Liver (tissue), 9 donors: ENCODE measurements around the gene TERB1. TPM values are rescaled to one million over a fixed set of nuclear protein-coding genes. Genes with fewer than 3 reads are reported as not detected.

Experiments used
- DNase-seq: peaks from one replicate; pipeline ENCODE4 v3.0.0-alpha.2; 2017; ENCODE audit warnings: low spot score
- H3K27ac ChIP-seq, 2 donors: one replicate each; pipeline ENCODE4 v1.7.0; 2013; ENCODE audit warnings: inconsistent platforms in 2 of 2, low read length in 2 of 2, control low read depth in 1 of 2, low read depth in 1 of 2, mild to moderate bottlenecking in 1 of 2
- H3K27me3 ChIP-seq, 4 donors: one replicate each; pipeline versions ENCODE4 v1.6.1 to v1.7.0; 2013; ENCODE audit warnings: low read length in 3 of 4, inconsistent platforms in 1 of 4, mild to moderate bottlenecking in 1 of 4, moderate library complexity in 1 of 4; ENCODE audit not compliant: control insufficient read depth in 4 of 4, insufficient read depth in 4 of 4
- H3K36me3 ChIP-seq, 4 donors: one replicate each; pipeline versions ENCODE4 v1.6.1 to v1.7.0; 2013; ENCODE audit warnings: low read length in 3 of 4, mild to moderate bottlenecking in 3 of 4, low read depth in 1 of 4, moderate library complexity in 1 of 4; ENCODE audit not compliant: control insufficient read depth in 4 of 4, insufficient read depth in 3 of 4
- H3K4me1 ChIP-seq, 4 donors: one replicate each; pipeline versions ENCODE4 v1.6.1 to v1.7.0; 2013; ENCODE audit warnings: low read length in 3 of 4, mild to moderate bottlenecking in 3 of 4, moderate library complexity in 1 of 4; ENCODE audit not compliant: control insufficient read depth in 4 of 4, insufficient read depth in 4 of 4
- H3K4me3 ChIP-seq, 3 donors: one replicate each; pipeline versions ENCODE4 v1.6.1 to v1.7.0; 2013; ENCODE audit warnings: low read length in 3 of 3, control low read depth in 1 of 3, low read depth in 1 of 3, mild to moderate bottlenecking in 1 of 3
- H3K9ac ChIP-seq, 2 donors: one replicate each; pipeline ENCODE4 v1.7.0; 2013; ENCODE audit warnings: low read length in 2 of 2, mild to moderate bottlenecking in 2 of 2, moderate library complexity in 2 of 2, control low read depth in 1 of 2, low read depth in 1 of 2
- H3K9me3 ChIP-seq, 4 donors: one replicate each; pipeline versions ENCODE4 v1.6.1 to v1.7.0; 2013; ENCODE audit warnings: low read length in 3 of 4; ENCODE audit not compliant: control insufficient read depth in 4 of 4
- EGR1 ChIP-seq, 2 donors: IDR thresholded peaks; 2 replicates each; pipeline ENCODE4 v1.6.1; 2016 to 2018; ENCODE audit warnings: antibody characterized with exemption in 2 of 2, low read depth in 2 of 2
- FOXA1 ChIP-seq: IDR thresholded peaks from 2 replicates; pipeline ENCODE4 v1.6.1; 2016; ENCODE audit warnings: antibody characterized with exemption
- FOXA2 ChIP-seq: IDR thresholded peaks from 2 replicates; pipeline ENCODE4 v1.6.1; 2016; ENCODE audit warnings: antibody characterized with exemption
- GABPA ChIP-seq, 2 donors: IDR thresholded peaks in 1 of 2; conservative IDR thresholded peaks in 1 of 2; 2 replicates each; pipeline ENCODE4 v1.6.1; 2016; ENCODE audit warnings: antibody characterized with exemption in 2 of 2, mild to moderate bottlenecking in 1 of 2, moderate library complexity in 1 of 2
- HNF4A ChIP-seq, 2 donors: conservative IDR thresholded peaks; 2 replicates each; pipeline ENCODE4 v1.6.1; 2016; ENCODE audit warnings: antibody characterized with exemption in 2 of 2, mild to moderate bottlenecking in 2 of 2
- HNF4G ChIP-seq: IDR thresholded peaks from 2 replicates; pipeline ENCODE4 v1.6.1; 2016; ENCODE audit warnings: antibody characterized with exemption
- JUND ChIP-seq, 2 donors: IDR thresholded peaks; 2 replicates each; pipeline ENCODE4 v1.6.1; 2016; ENCODE audit warnings: antibody characterized with exemption in 2 of 2
- NR2F2 ChIP-seq: IDR thresholded peaks from 2 replicates; pipeline ENCODE4 v1.6.1; 2016; ENCODE audit warnings: antibody characterized with exemption
- RAD21 ChIP-seq, 2 donors: IDR thresholded peaks; 2 replicates each; pipeline ENCODE4 v1.6.1; 2016; ENCODE audit warnings: antibody characterized with exemption in 2 of 2, mild to moderate bottlenecking in 2 of 2
- RXRA ChIP-seq, 2 donors: IDR thresholded peaks; 2 replicates each; pipeline ENCODE4 v1.6.1; 2017 to 2018; ENCODE audit warnings: antibody characterized with exemption in 2 of 2, mild to moderate bottlenecking in 1 of 2
- SP1 ChIP-seq: IDR thresholded peaks from 2 replicates; pipeline ENCODE4 v1.6.1; 2018; ENCODE audit warnings: antibody characterized with exemption, mild to moderate bottlenecking
- TAF1 ChIP-seq: conservative IDR thresholded peaks from 2 replicates; pipeline ENCODE4 v1.6.1; 2016; ENCODE audit warnings: antibody characterized with exemption, mild to moderate bottlenecking
- YY1 ChIP-seq: IDR thresholded peaks from 2 replicates; pipeline ENCODE4 v1.6.1; 2016; ENCODE audit warnings: antibody characterized with exemption, mild to moderate bottlenecking
- WGBS: extraction: QIAGEN DNeasy Blood & Tissue Kit; methylation state at CpG from one replicate; pipeline ENCODE4 v1.1.7; 2013; 5-methylcytosine and 5-hydroxymethylcytosine counted together
- polyA plus RNA-seq, 2 donors: library from polyadenylated mRNA; stranded (reverse) in 1 of 2; unstranded in 1 of 2; fragments of 200-250 nt in 1 of 2; fragments of >200 nt in 1 of 2; fragmentation: Nextera tagmentation in 1 of 2; extraction: Ambion mirVana in 1 of 2; gene quantifications; one replicate each; pipeline versions ENCODE4 v1.2.1 to v1.2.3, GENCODE V29; 2013 to 2015
- total RNA-seq, 2 donors: library from RNA; depleted of rRNA; stranded (reverse); fragments of >200 nt; gene quantifications; one replicate each; pipeline ENCODE4 v1.2.3, GENCODE V29; 2014
- TF ChIP-seq, protein P1 (sequence below): IDR thresholded peaks from 2 replicates; pipeline ENCODE4 v1.6.1; 2016; ENCODE audit warnings: antibody characterized with exemption
- TF ChIP-seq, protein P2 (sequence below): IDR thresholded peaks from 2 replicates; pipeline ENCODE4 v1.6.1; 2016; ENCODE audit warnings: antibody characterized with exemption, mild to moderate bottlenecking
- TF ChIP-seq, protein P3 (sequence below): fragments of 150-350 bp; IDR thresholded peaks from 2 replicates; pipeline ENCODE4 v1.5.1; 2017; ENCODE audit warnings: improper control_type of control experiment, low read depth, low read length; ENCODE audit not compliant: missing input control
- TF ChIP-seq, protein P4 (sequence below): IDR thresholded peaks from 2 replicates; pipeline ENCODE4 v1.6.1; 2016; ENCODE audit warnings: antibody characterized with exemption
- TF ChIP-seq, protein P5 (sequence below): IDR thresholded peaks from 2 replicates; pipeline ENCODE4 v1.6.1; 2016; ENCODE audit warnings: antibody characterized with exemption
- donor health status: healthy.
- donor health status: healthy.
- donor health status: healthy.
- donor health status: healthy.
- donor health status: healthy.

The TERB1 gene
- total and polyA plus RNA-seq, 4 donors, result 0.08 to 0.17 TPM; not detected in 2

DNA sequence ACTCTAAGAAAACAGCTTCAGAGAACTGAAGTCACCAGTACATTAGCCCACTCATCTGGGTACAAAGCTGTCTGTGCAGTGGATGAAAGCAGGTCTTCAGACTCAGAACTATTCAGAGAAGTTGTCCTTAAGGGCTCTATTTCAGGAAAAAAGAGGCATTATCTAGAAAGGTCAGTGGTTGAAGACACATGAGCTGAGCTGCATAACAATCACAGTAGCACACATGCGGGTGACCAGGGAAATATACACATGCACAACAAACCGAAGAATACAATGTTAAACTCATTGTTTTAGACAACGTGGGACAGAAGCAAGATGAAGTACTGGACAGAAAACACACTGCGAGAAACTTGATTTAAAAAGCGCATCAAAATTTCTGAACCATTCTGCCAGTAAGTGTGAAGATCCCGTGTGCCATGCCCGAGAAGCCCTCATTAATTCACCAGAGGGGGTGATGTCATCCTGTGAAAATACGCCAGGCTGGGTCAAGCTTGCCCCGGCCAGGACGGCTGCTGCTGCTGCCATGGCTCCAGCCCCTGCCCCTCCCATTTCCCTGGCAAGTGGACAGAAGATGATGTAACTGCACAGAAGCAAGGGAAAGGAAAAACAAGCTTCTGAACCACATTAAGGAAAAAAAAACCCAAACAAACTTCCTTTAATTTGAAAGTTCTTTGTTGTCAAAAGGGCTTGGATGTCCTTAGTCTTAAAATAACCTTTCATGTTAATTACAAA is 60.0 kb downstream of the TERB1 start:
- peak overlapping the region; percentile 72 to 80 for H3K27ac ChIP-seq
- H3K9me3 ChIP-seq, result no peaks in the 10 kb centered on the region
- H3K4me3 ChIP-seq, result no peak overlapping the region
- no peaks in the 10 kb centered on the region for H3K27me3 ChIP-seq
- peak; percentile 61 for DNase-seq
- H3K9ac ChIP-seq, result peak overlapping the region; percentile 28 to 60
- peaks cover 9 to 22% (median 17%) of the 10 kb centered on the region in 4 donors for H3K36me3 ChIP-seq
- no peak for TF ChIP-seq NR2F2
- TF ChIP-seq, protein P1, sequence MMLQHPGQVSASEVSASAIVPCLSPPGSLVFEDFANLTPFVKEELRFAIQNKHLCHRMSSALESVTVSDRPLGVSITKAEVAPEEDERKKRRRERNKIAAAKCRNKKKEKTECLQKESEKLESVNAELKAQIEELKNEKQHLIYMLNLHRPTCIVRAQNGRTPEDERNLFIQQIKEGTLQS, result peak; percentile 93
- TF ChIP-seq FOXA2, result no peak
- TF ChIP-seq YY1, result peak; percentile 49
- TF ChIP-seq, protein P2, sequence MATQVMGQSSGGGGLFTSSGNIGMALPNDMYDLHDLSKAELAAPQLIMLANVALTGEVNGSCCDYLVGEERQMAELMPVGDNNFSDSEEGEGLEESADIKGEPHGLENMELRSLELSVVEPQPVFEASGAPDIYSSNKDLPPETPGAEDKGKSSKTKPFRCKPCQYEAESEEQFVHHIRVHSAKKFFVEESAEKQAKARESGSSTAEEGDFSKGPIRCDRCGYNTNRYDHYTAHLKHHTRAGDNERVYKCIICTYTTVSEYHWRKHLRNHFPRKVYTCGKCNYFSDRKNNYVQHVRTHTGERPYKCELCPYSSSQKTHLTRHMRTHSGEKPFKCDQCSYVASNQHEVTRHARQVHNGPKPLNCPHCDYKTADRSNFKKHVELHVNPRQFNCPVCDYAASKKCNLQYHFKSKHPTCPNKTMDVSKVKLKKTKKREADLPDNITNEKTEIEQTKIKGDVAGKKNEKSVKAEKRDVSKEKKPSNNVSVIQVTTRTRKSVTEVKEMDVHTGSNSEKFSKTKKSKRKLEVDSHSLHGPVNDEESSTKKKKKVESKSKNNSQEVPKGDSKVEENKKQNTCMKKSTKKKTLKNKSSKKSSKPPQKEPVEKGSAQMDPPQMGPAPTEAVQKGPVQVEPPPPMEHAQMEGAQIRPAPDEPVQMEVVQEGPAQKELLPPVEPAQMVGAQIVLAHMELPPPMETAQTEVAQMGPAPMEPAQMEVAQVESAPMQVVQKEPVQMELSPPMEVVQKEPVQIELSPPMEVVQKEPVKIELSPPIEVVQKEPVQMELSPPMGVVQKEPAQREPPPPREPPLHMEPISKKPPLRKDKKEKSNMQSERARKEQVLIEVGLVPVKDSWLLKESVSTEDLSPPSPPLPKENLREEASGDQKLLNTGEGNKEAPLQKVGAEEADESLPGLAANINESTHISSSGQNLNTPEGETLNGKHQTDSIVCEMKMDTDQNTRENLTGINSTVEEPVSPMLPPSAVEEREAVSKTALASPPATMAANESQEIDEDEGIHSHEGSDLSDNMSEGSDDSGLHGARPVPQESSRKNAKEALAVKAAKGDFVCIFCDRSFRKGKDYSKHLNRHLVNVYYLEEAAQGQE, result no peak
- TF ChIP-seq SP1, result no peak
- TF ChIP-seq, protein P3, sequence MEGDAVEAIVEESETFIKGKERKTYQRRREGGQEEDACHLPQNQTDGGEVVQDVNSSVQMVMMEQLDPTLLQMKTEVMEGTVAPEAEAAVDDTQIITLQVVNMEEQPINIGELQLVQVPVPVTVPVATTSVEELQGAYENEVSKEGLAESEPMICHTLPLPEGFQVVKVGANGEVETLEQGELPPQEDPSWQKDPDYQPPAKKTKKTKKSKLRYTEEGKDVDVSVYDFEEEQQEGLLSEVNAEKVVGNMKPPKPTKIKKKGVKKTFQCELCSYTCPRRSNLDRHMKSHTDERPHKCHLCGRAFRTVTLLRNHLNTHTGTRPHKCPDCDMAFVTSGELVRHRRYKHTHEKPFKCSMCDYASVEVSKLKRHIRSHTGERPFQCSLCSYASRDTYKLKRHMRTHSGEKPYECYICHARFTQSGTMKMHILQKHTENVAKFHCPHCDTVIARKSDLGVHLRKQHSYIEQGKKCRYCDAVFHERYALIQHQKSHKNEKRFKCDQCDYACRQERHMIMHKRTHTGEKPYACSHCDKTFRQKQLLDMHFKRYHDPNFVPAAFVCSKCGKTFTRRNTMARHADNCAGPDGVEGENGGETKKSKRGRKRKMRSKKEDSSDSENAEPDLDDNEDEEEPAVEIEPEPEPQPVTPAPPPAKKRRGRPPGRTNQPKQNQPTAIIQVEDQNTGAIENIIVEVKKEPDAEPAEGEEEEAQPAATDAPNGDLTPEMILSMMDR, result no peak
- TF ChIP-seq, protein P4, sequence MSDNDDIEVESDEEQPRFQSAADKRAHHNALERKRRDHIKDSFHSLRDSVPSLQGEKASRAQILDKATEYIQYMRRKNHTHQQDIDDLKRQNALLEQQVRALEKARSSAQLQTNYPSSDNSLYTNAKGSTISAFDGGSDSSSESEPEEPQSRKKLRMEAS, result no peak
- TF ChIP-seq FOXA1, result no peak
- no peak for TF ChIP-seq HNF4G
- TF ChIP-seq HNF4A (conservative IDR thresholded peaks at IDR 0.05), result peak in 1 of 2 donors; percentile 15
- no peak for TF ChIP-seq TAF1
- TF ChIP-seq, protein P5, sequence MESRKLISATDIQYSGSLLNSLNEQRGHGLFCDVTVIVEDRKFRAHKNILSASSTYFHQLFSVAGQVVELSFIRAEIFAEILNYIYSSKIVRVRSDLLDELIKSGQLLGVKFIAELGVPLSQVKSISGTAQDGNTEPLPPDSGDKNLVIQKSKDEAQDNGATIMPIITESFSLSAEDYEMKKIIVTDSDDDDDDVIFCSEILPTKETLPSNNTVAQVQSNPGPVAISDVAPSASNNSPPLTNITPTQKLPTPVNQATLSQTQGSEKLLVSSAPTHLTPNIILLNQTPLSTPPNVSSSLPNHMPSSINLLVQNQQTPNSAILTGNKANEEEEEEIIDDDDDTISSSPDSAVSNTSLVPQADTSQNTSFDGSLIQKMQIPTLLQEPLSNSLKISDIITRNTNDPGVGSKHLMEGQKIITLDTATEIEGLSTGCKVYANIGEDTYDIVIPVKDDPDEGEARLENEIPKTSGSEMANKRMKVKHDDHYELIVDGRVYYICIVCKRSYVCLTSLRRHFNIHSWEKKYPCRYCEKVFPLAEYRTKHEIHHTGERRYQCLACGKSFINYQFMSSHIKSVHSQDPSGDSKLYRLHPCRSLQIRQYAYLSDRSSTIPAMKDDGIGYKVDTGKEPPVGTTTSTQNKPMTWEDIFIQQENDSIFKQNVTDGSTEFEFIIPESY, result no peak
- peak; percentile 85 to 86 for TF ChIP-seq JUND (IDR thresholded peaks at IDR 0.05)
- TF ChIP-seq EGR1 (IDR thresholded peaks at IDR 0.05; ENCODE audit: low read depth in 2 of 2), result no peak
- TF ChIP-seq RXRA (IDR thresholded peaks at IDR 0.05), result peak in 1 of 2 donors; percentile 29
- no peak for TF ChIP-seq GABPA (IDR thresholded peaks at IDR 0.05 in 1 of 2, conservative IDR thresholded peaks at IDR 0.05 in 1 of 2)
- TF ChIP-seq RAD21 (IDR thresholded peaks at IDR 0.05), result peak; percentile 16 to 22
- 39% methylated on average over 10 of the region's 10 CpGs for WGBS
- H3K4me1 ChIP-seq, result peaks cover 0 to 26% (median 19%) of the 10 kb centered on the region in 4 donors
